DOHH2 (cell line): ENCODE measurements around the gene TSKS.

Experiments
- CTCF ChIP-seq: fragments of 200-600 bp; sonication (generic); IDR thresholded peaks from one replicate; pipeline ENCODE4 v1.5.1; 2014; ENCODE audit warnings: antibody characterized with exemption, mild to moderate bottlenecking, low read depth, low read length; ENCODE audit not compliant: poor library complexity, severe bottlenecking
- EZH2phosphoT487 ChIP-seq: fragments of 200-600 bp; sonication (generic); IDR thresholded peaks from 2 replicates; pipeline ENCODE4 v1.6.1; 2017; ENCODE audit warnings: borderline replicate concordance, mild to moderate bottlenecking, antibody characterized with exemption, low read length, moderate library complexity, mixed read lengths

GRCh38 chr19:49793561-49793840, 30.4 kb upstream of the TSKS start:
- TF ChIP-seq CTCF = no peak
- no peak for TF ChIP-seq EZH2phosphoT487
